Breast epithelium (tissue), 4 donors: Measurements from ENCODE around the gene ERG28. TPM values are rescaled to one million over a fixed set of nuclear protein-coding genes. Genes with fewer than 3 reads are reported as not detected.

Experiments used
- DNase-seq, 2 donors: peaks; one replicate each; pipeline ENCODE4 v3.0.0-alpha.2; 2019; ENCODE audit warnings: low spot score in 2 of 2
- H3K27ac ChIP-seq, 2 donors: fragments of 200-600 bp; sonication (generic) in 1 of 2; one replicate each; pipeline ENCODE4 v1.5.1; 2016 to 2019; ENCODE audit warnings: mild to moderate bottlenecking in 1 of 2
- H3K27me3 ChIP-seq, 2 donors: fragments of 200-600 bp; sonication (generic) in 1 of 2; one replicate each; pipeline versions ENCODE4 v1.5.1 to v1.6.0; 2017 to 2019; ENCODE audit warnings: control low read depth in 1 of 2, mild to moderate bottlenecking in 1 of 2
- H3K36me3 ChIP-seq: fragments of 200-600 bp; one replicate; pipeline ENCODE4 v1.5.1; 2019
- H3K4me1 ChIP-seq, 2 donors: fragments of 200-600 bp; sonication (generic); one replicate each; pipeline ENCODE4 v1.5.1; 2016 to 2019; ENCODE audit warnings: control low read depth in 1 of 2
- H3K4me3 ChIP-seq, 3 donors: fragments of 200-600 bp; sonication (generic); 1 replicate in 2 of 3; 2 replicates in 1 of 3; pipeline ENCODE4 v1.5.1; 2016 to 2019; ENCODE audit warnings: mild to moderate bottlenecking in 3 of 3, moderate library complexity in 2 of 3
- H3K9me3 ChIP-seq, 2 donors: fragments of 200-600 bp; sonication (generic) in 1 of 2; one replicate each; pipeline ENCODE4 v1.5.1; 2016 to 2019; ENCODE audit warnings: control low read depth in 1 of 2
- CTCF ChIP-seq, 3 donors: fragments of 450-650 bp; IDR thresholded peaks; one replicate each; pipeline ENCODE4 v1.5.1; 2016 to 2017; ENCODE audit warnings: antibody characterized with exemption in 3 of 3, mild to moderate bottlenecking in 3 of 3, moderate library complexity in 3 of 3
- POLR2A ChIP-seq: fragments of 450-650 bp; IDR thresholded peaks from one replicate; pipeline ENCODE4 v1.6.1; 2016; ENCODE audit warnings: antibody characterized with exemption, mild to moderate bottlenecking, moderate library complexity
- POLR2AphosphoS5 ChIP-seq, 3 donors: sonication (generic); formaldehyde crosslinking; IDR thresholded peaks; one replicate each; pipeline ENCODE4 v1.6.1; 2017; ENCODE audit warnings: antibody characterized with exemption in 3 of 3
- intact Hi-C: fragments of 100-400 bp; cut with DNase I; formaldehyde crosslinking; loops from one replicate; pipeline ENCODE4 v1.15.1; 2023; ENCODE audit warnings: low total_unique reads
- total RNA-seq, 3 donors: library from RNA; depleted of rRNA; stranded (reverse); fragments of >200 nt; gene quantifications; one replicate each; pipeline ENCODE4 v1.1.0, GENCODE V29; 2016

ERG28 gene
- total RNA-seq, result 1 to 10 TPM; 4.5 to 9.7 (median 5.9) TPM

- no peaks in the 10 kb centered on the region for H3K27me3 ChIP-seq
- peak; percentile 97 to 99 for DNase-seq
- H3K27ac ChIP-seq, result peak within 1 kb of the TSS; percentile 96
- H3K9me3 ChIP-seq, result no peaks in the 10 kb centered on the region
- H3K4me1 ChIP-seq, result no peaks in the 10 kb centered on the region
- peak within 1 kb of the TSS; percentile 89 to 97 (median 97) for H3K4me3 ChIP-seq
- TF ChIP-seq POLR2AphosphoS5 (IDR thresholded peaks at IDR 0.05) (peak; percentile 19 to 68 (median 52)), POLR2A (peak; percentile 68), CTCF (IDR thresholded peaks at IDR 0.05) (no peak)
- intact Hi-C loops, result no loop called here
- no peaks in the 10 kb centered on the region for H3K36me3 ChIP-seq
Measured at GRCh38 chr14:75660630-75661498, at the start of gene ERG28, which contains the start of gene TTLL5. TSS of gene ERG28 (minus strand) at chr14:75660876. CDS start at chr14:75657502, 3,374 bp downstream. TSS of gene TTLL5 (plus strand) at chr14:75661246. CDS start at chr14:75663150, 1,904 bp downstream.

GRCh38 chr14:75709207-75709812 lies 48.6 kb upstream of the ERG28 start:
- no peak for TF ChIP-seq POLR2A
- peak; percentile 53 to 80 (median 77) for TF ChIP-seq CTCF (IDR thresholded peaks at IDR 0.05)
- TF ChIP-seq POLR2AphosphoS5 (IDR thresholded peaks at IDR 0.05), result peak in 1 of 3 donors; percentile 38
- no peaks in the 10 kb centered on the region for H3K27me3 ChIP-seq
- H3K27ac ChIP-seq, result no peak overlapping the region
- no peaks in the 10 kb centered on the region for H3K9me3 ChIP-seq
- peak; percentile 67 to 83 for DNase-seq
- intact Hi-C loops, result no loop called here
- H3K4me3 ChIP-seq, result no peak overlapping the region
- peaks cover 0 to 5% of the 10 kb centered on the region in 2 donors for H3K4me1 ChIP-seq
- H3K36me3 ChIP-seq, result no peaks in the 10 kb centered on the region

GRCh38 chr14:75705014-75705413 lies 44.3 kb upstream of the ERG28 start:
- Histone ChIP-seq H3K9me3 (no peaks in the 10 kb centered on the region), H3K36me3 (no peaks in the 10 kb centered on the region), H3K4me1 (no peaks in the 10 kb centered on the region), H3K27me3 (no peaks in the 10 kb centered on the region), H3K4me3 (no peak overlapping the region), H3K27ac (no peak overlapping the region)
- TF ChIP-seq CTCF (IDR thresholded peaks at IDR 0.05) (no peak), POLR2AphosphoS5 (IDR thresholded peaks at IDR 0.05) (no peak), POLR2A (no peak)
- DNase-seq, result no peak
- intact Hi-C loops, result no loop called here

GRCh38 chr14:75703467-75703866 lies 42.8 kb upstream of the ERG28 start:
- no peaks in the 10 kb centered on the region for H3K9me3 ChIP-seq
- no peaks in the 10 kb centered on the region for H3K36me3 ChIP-seq
- TF ChIP-seq CTCF (IDR thresholded peaks at IDR 0.05) (no peak), POLR2A (no peak), POLR2AphosphoS5 (IDR thresholded peaks at IDR 0.05) (no peak)
- DNase-seq, result no peak
- H3K27ac ChIP-seq, result peak overlapping the region in 1 of 2 donors; percentile 52
- H3K4me3 ChIP-seq, result no peak overlapping the region
- intact Hi-C loops, result no loop called here
- no peaks in the 10 kb centered on the region for H3K4me1 ChIP-seq
- H3K27me3 ChIP-seq, result no peaks in the 10 kb centered on the region
